ENCODE results near the gene SEC24C.
"Not testable (repeated sequence)": the region's sequence is repeated elsewhere in the genome, so short reads cannot be mapped to it uniquely, and the experiment has no call there.

SEC24C gene

DNA sequence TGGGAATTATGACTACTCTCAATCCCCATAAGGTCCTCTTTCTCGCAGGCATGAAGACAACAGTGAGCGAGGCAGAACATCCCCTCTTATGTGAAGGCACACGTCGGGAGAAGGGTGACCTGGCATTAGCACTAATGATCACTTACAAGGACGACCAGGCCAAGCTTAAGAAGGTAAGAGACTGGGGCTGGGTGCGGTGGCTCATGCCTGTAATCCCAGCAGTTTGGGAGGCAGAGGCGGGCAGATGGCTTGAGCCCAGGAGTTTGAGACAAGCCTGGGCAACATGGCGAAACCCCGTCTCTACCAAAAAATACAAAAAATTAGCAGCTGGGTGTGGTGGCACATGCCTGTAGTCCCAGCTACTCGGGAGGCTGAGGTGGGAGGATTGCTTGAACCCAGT is 51.3 kb downstream of the SEC24C start:
- FAIRE-seq: not testable (repeated sequence)

DNA sequence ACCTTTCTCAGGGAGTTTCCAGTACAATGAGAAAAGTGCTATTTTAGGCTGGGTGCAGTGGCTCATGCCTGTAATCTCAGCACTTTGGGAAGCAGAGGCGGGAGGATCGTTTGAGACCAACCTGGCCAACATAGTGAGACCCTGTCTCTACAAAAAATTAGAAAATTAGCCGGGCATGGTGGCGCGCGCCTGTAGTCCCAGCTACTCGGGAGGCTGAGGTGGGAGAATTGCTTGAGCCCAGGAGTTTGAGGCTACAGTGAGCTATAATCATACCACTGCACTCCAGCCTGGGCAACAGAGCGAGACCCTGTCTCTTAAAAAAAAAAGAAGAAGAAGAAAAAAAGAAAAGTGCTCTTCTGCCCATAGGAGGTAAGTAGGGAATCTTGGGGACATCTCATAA is 51.9 kb downstream of the SEC24C start:
- FAIRE-seq: not testable (repeated sequence)

DNA sequence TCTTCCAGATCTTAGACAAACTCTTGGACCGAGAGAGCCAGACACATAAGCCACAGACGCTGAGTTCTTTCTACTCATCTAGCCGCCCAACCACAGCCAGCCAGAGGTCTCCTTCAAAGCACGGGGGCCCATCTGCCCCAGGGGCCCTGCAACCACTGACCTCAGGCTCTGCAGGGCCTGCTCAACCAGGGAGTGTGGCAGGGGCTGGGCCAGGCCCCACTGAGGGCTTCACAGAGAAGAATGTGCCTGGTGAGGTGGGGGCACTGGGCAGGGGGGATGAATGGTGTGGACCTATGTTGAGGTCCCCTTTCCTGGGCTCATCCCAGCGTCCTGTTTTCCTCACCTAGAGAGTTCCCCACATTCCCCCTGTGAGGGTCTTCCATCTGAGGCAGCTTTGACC is 52.6 kb downstream of the SEC24C start:
- no peak for FAIRE-seq

DNA sequence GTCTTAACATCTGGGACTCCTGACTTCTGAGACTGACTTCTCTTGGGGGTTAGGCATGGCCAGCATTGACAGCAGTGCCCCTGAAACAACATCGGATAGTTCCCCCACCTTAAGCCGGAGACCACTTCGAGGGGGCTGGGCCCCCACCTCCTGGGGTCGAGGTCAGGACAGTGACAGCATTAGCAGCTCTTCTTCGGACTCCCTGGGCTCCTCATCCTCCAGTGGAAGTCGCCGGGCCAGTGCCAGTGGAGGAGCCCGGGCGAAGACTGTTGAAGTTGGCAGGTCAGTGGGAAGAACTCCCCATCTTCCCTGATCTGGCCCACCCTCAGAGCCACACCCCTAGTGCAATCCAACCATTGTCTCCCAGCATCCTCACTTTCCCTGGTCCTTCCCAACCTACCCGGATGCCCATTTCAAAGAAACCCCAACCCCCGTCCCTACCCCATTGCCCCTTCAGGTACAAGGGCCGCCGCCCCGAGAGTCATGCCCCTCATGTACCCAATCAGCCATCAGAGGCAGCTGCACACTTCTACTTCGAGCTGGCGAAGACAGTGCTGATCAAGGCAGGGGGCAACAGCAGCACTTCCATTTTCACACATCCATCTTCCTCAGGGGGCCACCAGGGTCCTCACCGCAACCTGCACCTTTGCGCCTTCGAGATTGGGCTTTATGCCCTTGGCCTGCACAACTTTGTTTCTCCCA is 53.3 kb downstream of the SEC24C start:
- no peak for FAIRE-seq

DNA sequence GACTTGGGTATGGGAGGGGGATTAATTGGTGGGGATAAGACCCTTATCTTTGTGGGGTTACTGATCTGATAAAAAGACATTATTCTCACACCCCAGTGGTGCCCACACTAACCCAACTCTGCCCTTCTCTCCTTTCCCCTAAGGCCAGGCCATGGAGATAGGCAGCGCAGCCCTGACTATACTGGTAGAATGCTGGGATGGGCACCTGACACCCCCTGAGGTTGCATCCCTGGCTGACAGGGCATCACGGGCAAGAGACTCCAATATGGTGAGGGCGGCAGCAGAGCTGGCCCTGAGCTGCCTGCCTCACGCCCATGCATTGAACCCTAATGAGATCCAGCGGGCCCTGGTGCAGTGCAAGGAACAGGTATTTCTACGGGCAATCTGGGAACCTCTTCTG is 53.9 kb downstream of the SEC24C start:
- no peak for FAIRE-seq

DNA sequence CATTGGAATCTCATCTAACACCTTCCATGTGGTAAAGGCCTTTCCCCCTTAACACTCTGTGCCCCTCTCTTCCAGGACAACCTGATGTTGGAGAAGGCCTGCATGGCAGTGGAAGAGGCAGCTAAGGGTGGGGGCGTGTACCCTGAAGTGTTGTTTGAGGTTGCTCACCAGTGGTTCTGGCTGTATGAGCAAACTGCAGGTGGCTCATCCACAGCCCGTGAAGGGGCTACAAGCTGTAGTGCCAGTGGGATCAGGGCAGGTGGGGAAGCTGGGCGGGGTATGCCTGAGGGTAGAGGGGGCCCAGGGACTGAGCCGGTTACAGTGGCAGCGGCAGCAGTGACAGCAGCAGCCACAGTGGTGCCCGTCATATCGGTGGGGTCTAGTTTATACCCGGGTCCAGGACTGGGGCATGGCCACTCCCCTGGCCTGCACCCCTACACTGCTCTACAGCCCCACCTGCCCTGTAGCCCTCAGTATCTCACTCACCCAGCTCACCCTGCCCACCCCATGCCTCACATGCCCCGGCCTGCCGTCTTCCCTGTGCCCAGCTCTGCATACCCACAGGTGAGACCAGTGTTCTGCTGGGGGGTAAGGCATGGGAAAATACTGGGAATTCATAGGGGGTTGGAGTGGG is 54.9 kb downstream of the SEC24C start:
- no peak for FAIRE-seq

DNA sequence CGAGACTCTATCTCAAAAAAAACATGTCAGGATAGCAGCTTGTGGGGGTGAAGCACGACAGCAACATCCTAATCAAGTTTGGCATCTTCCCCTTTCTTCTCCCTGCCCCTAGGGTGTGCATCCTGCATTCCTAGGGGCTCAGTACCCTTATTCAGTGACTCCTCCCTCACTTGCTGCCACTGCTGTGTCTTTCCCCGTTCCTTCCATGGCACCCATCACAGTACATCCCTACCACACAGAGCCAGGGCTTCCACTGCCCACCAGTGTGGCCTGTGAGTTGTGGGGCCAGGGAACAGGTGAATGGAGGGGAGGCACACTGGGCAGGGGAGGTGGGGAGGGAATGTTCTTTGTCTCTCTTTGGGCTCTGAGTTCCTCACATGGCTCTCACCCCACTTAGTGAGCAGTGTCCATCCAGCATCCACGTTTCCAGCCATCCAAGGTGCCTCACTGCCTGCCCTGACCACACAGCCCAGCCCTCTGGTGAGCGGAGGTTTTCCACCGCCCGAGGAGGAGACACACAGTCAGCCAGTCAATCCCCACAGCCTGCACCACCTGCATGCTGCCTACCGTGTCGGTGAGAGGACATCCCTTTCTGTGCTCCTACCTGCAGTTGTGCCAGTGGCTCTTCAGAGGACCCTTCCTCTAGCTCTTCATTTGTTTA is 55.9 kb downstream of the SEC24C start:
- no peak for FAIRE-seq

DNA sequence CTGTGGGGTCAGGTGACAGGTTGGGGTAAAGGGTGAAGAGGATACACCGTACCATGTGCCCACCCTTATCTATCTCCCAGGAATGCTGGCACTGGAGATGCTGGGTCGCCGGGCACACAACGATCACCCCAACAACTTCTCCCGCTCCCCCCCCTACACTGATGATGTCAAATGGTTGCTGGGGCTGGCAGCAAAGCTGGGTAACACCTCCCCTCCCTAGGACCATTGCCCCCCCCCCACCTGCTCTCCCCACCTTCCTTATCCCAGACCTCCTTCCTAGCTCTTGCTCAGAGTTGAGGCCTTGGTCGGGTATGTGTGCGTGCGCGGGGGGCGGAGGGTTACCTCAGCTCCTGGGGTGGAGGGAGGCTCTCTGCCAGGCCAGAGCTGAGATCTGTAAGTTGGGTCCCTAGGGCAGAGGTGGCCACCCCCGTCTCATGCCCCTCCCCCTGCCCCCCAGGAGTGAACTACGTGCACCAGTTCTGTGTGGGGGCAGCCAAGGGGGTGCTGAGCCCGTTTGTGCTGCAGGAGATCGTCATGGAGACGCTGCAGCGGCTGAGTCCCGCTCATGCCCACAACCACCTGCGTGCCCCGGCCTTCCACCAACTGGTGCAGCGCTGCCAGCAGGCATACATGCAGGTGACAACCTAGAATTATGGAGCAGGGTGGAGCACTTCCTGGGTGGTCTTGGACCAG is 56.5 kb downstream of the SEC24C start:
- FAIRE-seq: no peak

DNA sequence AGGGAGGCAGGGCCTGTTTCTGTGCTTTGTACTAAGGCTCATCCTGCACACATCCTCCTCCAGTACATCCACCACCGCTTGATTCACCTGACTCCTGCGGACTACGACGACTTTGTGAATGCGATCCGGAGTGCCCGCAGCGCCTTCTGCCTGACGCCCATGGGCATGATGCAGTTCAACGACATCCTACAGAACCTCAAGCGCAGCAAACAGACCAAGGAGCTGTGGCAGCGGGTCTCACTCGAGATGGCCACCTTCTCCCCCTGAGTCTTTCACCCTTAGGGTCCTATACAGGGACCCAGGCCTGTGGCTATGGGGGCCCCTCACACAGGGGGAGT is 57.0 kb downstream of the SEC24C start:
- FAIRE-seq: no peak

DNA sequence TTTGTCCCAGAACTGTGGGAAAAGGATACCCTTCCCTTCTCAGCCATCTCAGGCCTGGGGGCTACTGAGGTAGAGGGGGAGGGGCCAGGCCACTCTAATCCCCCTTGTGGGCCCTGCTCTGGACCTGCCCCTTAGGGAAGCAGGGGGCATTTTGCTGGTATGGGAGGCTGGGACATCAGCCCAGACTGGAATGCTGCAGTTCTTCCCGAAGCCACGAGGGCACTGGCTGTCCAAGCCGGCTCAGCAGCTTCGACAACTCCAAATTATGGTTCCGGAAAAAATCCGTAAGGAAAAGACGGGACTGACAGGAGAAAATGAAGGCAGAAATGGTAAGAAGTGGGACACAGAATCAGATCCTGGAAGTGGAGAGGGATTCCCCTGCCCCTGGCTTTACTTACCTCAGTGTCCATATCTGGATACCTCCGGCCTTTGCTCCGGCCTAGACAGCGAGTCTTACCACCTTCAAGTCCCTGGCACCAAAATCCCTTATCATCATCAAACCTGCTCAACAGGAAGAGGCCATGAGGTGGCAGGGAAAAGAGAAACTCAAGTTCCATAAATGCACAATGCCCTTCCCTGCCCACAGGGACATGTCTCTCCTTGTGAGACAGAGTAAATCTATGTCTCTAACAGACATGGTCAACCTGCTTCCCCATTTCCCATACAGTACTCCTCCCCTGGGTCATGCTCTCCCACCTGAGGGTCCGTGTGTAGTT is 58.3 kb downstream of the SEC24C start:
- FAIRE-seq: no peak

DNA sequence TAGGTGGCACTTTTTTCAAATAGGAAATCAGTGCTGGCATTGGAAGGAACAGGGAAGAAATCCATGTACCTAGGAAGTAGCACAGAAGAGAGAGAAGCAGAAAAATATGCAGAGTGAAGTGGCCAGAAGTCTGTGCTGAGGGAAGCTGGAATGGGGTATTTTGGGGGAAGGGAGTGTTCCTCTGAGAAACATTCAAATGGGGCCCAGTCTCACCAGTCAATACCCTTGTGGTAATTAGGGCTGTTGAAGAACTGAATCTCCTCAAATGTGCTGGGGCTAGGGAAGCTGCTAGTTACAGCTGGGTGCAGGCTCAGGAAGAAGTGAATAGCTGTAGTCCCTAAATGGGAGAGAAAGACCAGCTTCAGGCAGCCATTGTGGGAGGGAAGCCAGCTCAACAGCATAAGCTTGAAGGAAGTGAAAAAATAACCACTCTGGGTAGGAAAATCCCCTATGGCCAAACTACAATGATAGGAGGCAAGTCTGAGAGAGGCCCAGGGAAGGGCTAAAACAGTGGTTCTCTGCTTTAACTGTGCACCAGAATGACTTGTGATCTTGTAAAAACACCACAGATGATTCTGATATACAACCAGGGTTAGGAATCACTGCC is 59.6 kb downstream of the SEC24C start:
- FAIRE-seq: no peak

DNA sequence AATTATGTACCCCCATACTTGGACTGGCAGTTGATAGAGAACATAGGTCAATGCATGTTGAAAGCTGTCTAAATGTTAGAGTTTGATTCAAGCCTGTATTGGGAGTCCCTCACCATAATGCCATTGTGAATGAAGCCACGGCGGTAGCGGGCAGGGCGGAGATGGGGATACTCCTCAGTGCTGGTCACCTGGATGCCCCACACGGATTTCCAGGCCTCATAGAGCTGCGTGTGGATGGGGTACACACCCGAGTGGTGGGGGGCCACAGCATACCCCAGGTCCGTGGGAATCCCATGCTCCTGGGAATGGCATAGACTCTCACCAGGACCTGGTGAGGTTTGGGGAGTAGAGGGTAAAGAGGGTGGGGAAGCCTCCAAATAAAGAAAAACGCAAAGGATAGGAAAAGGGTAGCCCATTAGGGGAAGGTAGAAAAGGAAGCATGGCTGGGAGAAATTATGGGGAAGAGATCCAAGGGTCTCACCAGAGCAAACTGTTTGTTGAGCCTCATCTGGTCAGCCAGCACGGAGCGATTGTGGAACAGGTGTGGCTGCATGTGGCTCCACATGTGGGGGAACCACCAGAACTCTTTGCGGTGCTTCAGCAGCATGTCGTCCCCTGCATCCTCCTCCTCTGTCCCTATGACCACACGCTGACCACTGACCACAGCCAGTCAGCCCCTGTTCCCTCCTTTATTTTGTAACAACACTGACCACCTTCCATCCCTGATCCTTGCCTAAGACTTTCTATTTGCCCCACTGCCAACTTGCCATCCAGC is 62.2 kb downstream of the SEC24C start:
- FAIRE-seq: no peak

DNA sequence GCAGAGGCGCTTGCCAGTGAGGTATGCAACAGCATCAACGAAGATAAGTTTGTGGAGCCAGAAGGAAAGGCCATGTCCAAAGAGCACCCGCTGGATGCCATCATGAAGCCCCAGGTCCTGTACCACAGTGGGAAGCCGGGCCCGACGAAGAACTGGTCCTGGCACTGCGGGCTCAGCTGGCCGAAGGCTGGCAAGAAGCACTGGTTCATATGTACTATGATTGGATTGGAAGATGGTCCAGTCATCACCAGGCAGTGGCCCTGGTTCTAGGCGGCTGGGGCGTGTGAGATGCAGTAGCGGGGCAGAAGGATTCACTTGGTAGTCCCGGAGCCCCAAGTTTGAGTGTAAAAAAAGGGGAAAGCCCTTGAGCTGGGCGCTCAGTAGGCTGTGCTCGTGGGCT is 63.3 kb downstream of the SEC24C start:
- FAIRE-seq: no peak

DNA sequence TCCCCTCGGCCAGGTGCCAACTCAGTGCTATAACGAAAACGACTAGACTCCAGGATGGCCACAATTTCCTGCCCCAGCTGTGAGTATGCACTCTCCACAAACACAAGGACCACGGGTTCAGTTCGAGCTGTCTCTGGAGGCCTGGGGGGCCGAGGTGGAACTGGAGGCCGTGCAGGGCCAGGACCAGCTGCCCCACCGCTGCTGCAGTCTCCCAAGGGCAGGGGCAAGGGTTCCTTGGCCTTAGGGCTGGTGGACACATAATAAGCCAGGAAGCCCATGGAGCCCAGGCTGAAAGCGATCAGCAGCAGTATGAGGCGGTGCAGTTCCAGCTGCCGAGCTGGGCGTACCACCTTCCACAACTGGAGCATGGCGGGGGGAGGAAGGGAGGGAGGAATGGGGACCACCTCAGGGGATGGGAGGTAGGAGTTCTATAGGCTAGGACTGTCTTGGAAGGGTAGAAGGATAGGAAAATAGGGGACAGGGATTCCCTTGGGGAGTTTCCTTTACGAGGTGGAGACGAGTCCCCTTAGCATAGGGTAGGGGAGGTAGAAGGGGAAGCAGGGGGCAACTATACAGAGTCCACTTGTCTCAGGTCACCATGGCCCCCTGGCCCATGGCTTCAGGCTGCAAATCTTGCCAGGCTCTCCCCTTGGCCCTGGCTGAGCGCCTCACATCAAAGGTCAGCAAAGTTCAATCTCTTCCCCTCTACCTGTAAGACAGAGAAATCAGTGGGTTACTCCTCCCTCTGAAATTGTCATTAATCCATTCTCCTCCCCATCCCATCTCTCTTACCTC is 64.0 kb downstream of the SEC24C start:
- FAIRE-seq: no peak

DNA sequence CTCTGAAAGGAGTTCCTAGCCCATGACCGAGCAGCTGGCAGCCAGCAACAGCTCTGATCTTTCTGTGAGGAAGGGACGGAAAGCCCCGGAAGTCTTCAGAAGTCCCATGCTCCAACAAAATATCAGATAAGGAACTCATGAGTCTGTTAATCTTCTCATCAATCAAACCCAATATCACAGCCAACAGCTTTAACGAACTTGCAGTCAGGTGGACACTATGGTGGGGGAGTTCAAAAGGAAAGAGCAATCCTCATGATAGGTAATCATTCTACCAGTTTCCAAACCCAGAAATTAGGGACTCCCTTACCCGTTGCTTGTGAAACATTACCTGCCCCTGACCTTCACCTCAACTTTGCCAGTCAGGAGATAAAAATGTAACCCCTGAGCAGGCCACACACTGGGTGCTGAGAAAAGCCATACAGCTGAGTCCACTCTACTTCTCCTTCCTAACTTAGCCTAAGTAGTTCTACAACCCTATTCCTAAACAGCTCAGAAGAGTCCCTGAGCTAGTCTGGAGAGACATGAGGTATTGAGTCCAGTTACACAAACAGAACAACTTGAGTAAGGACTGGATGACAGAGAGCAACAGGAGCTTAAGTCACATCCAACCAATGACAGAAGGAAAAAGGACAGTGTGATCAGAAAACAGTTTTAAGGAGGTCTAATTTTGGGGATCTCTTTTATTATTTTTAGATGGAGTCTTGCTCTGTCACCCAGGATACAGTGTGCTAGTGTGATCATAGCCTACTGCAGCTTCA is 65.1 kb downstream of the SEC24C start:
- no peak for FAIRE-seq

DNA sequence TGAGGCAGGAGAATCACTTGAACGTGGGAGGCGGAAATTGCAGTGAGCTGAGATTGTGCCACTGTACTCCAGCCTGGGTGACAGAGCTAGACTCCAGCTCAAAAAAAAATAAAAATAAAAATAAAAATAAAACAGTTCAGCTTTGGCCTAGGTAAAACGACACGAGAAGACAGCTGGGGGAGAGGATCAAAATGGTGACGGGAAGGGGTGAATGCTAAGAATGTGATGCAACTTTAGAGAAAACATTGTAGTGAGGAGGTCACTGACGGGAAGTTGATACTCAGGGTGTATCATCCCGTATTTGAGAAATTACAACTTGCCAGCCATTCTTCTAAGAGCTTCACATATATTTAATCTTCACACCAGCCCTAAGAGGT is 66.2 kb downstream of the SEC24C start:
- FAIRE-seq: no peak

DNA sequence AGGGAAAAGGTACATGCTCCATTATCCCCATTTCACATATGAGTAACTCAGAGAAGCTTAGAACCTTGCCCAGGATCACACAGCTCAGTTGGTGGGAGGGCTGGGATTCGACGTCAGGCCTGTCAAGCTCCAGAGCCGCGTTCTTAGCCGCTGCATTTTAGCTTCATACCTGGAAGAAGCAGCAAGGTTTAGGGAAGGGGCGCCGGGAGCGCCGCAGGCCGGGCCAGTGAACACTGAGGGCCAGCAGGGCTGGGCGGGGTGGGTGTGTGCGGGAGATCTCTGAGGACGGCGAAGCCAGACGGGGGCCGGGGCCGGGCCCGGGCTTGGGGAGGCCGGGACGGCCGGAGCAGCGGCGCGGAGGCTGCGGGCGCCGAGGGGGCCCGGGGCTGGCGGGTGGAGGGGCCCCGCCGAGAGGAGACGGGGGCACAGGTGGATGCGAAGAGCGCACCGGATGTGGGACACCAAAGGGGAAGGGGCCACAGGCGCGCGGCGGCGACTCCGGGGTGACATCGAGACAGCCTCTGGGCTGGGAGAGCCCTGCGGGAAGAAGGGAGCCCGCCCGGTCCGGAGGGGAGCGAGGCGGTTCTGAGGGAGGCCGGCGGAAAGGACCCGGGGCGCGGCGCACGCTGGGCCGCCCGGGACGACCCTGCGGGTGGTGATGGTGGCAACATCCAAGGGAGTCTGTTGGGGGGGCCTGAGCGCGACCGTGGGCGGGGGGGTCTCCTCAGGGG is 66.7 kb downstream of the SEC24C start:
- FAIRE-seq: no peak

DNA sequence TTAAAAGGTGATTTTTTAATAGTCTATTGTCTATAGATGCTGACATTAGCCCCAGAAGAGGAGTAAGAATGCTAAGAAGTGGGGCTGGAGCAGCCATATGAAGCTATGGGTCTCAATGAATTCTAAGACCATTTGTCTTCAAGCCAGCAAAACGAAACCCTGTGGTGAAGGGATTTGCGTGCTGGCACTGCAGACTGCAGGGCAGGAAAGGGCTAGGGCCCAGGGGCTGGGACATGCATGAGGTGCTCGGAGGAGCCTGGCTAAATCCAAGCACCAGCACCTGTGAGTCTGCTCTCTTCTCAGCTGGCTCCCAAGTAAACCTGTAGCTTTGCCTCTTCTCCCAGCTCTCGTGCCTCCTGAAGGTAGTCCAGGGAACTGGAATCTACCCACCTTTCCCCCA is 68.5 kb downstream of the SEC24C start:
- FAIRE-seq: no peak

DNA sequence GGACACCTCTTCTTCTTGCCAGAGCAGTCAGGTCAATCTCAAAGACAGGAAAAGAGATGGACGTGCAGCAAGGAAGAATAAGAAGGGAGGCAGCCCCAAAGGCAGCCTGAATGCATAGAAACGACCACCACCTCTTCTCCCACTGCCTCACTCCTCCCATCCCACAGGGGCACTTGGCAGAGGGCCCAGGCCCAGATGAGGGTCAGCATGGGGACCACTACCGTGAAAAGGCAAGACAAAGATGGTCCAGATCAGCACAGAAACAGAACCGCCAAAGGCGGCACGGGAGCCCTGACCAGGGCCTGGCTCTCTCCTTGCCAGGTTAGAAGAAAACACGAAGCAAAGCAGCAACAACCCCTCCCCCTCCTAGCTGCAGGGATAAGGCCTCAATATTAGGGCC is 69.2 kb downstream of the SEC24C start:
- no peak for FAIRE-seq

All from colon (tissue), 2 donors.